ENCODE data around the gene FOXJ2.

FOXJ2 gene

DNA sequence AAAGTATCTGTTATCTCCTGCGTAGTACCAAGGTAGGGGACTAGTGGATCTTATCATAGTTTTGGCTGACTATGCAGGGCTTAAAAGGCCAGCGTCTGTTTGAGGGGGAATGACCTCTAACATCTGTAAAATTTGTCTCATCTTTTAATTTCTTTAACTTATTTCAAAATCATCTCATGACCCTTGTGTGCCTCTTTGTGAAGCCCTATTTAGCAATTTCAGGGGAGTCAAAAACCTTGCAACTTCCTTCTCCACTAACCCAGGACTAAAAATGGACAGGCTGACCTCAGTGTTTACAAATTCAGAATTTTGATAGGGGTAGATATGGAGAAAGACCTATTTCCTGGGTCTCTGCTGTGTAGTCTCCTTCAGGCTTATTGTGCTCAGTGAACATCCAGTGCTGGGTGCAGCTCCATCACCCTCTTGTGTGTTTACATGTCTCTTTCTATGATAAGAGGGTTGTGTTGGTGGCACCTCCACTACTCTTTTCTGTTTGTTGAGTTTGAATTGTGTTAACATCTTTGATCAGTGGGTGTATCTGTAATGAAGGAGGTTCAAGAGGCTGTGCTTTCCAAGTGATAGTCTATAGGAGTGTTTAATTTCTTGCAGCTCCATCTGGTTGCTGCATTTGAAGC lies 63.9 kb downstream of the FOXJ2 start:
- Histone ChIP-seq H3K4me3 (ENCODE audit: low read depth, low read length) (no peak overlapping the region), H3K9me3 (ENCODE audit: control insufficient read depth, insufficient read depth, low read length) (no peaks in the 10 kb centered on the region), H3K9ac (ENCODE audit: low read depth, low read length) (no peak overlapping the region), H3K27me3 (ENCODE audit: control insufficient read depth, insufficient read depth, low read length) (no peaks in the 10 kb centered on the region), H3K36me3 (ENCODE audit: control insufficient read depth, insufficient read depth, low read length) (peaks cover 23% of the 10 kb centered on the region), H3K4me1 (ENCODE audit: control insufficient read depth, insufficient read depth, low read length) (no peaks in the 10 kb centered on the region)

DNA sequence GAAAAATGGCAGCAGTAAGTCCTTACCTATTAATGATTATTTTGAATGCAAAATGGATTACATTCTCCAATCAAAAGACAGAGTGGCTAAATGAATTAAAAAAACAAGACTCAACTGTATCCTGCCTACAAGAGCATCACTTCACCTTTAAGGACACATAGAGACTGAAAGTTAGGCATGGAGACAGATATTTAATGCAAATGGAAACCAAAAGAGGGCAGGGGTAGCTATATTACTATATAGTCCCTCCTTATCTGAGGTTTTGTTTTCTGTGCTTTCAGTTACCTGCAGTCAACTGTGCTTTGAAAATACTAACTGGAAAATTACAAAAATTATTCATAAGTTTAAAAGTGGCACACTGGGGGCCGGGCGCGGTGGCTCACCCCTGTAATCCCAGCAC lies 66.7 kb downstream of the FOXJ2 start:
- H3K4me1 ChIP-seq (ENCODE audit: control insufficient read depth, insufficient read depth, low read length) = no peaks in the 10 kb centered on the region
- H3K36me3 ChIP-seq (ENCODE audit: control insufficient read depth, insufficient read depth, low read length) = peaks cover 13% of the 10 kb centered on the region
- H3K27me3 ChIP-seq (ENCODE audit: control insufficient read depth, insufficient read depth, low read length) = no peaks in the 10 kb centered on the region
- no peaks in the 10 kb centered on the region for H3K9me3 ChIP-seq (ENCODE audit: control insufficient read depth, insufficient read depth, low read length)
- no peak overlapping the region for H3K4me3 ChIP-seq (ENCODE audit: low read depth, low read length)
- H3K9ac ChIP-seq (ENCODE audit: low read depth, low read length) = no peak overlapping the region
